Measurements from ENCODE around the gene STEAP1B. TPM values are rescaled to one million over a fixed set of nuclear protein-coding genes. Genes with fewer than 3 reads are reported as not detected.

STEAP1B gene
- polyA plus RNA-seq, 1 experiment: 1.4 TPM

DNA sequence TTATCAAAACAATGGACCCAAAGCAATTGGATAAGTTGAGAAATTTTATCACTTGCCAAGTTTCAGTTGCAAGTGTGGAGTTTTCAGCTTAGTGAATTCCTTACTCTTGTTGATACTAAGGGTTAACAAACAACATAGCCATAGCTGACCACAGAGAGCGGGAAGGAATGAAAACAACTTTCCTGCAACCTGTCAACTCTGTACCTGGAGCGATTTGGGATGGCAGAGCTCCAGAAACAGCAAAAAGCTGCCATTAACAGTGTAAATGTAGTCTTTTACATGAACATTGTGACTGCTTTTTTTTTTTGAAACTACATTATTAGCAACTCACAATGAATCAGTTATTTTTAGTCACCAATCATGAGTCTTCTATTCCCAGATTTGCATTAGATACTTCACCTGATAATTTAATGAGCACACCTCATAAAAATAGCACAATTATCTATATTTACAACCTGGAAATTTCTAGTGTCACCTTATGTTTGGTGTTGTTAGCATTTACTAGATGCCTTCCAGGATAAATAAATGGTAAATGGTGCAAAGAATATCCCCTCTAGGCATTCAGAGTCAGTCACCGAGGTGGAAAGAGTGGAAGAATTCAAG lies 95.5 kb downstream of the STEAP1B start:
- POLR2A ChIA-PET: no interaction called here
- Histone ChIP-seq H3K4me3 (ENCODE audit: low read depth, low read length) (no peak overlapping the region), H3K27me3 (ENCODE audit: control insufficient read depth, insufficient read depth, low read length) (no peaks in the 10 kb centered on the region), H3K36me3 (ENCODE audit: control insufficient read depth, insufficient read depth, low read length) (no peaks in the 10 kb centered on the region)
- TF ChIP-seq, protein P1, sequence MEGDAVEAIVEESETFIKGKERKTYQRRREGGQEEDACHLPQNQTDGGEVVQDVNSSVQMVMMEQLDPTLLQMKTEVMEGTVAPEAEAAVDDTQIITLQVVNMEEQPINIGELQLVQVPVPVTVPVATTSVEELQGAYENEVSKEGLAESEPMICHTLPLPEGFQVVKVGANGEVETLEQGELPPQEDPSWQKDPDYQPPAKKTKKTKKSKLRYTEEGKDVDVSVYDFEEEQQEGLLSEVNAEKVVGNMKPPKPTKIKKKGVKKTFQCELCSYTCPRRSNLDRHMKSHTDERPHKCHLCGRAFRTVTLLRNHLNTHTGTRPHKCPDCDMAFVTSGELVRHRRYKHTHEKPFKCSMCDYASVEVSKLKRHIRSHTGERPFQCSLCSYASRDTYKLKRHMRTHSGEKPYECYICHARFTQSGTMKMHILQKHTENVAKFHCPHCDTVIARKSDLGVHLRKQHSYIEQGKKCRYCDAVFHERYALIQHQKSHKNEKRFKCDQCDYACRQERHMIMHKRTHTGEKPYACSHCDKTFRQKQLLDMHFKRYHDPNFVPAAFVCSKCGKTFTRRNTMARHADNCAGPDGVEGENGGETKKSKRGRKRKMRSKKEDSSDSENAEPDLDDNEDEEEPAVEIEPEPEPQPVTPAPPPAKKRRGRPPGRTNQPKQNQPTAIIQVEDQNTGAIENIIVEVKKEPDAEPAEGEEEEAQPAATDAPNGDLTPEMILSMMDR (IDR thresholded peaks at IDR 0.05; ENCODE audit: insufficient read depth, low read depth, low read length): no peak
- DNase-seq (ENCODE audit: low read depth): no peak
- CTCF ChIA-PET: no interaction called here

DNA sequence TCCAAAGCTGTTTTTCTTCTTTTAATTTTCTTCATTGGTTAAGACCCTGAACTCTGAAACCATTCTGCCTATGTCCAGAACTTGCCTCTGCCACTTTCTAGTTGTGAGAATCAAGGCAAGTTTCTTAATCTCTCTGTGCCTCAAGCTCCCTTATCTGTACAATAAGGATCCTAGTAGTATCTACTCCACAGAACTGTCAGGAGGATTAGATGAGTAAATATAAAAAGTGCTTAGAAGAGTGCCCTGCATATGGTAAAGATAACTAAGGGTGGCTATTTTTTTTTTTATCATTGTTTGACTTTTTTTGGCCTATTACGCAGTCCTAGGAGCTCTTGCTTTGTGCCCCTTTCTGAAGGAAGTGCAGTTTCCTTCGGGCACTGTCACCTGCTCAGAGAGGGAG lies 96.6 kb downstream of the STEAP1B start:
- CTCF ChIA-PET: no interaction called here
- no peaks in the 10 kb centered on the region for H3K36me3 ChIP-seq (ENCODE audit: control insufficient read depth, insufficient read depth, low read length)
- TF ChIP-seq, protein P1 (IDR thresholded peaks at IDR 0.05; ENCODE audit: insufficient read depth, low read depth, low read length): no peak
- H3K27me3 ChIP-seq (ENCODE audit: control insufficient read depth, insufficient read depth, low read length): no peaks in the 10 kb centered on the region
- H3K4me3 ChIP-seq (ENCODE audit: low read depth, low read length): no peak overlapping the region
- no peak for DNase-seq (ENCODE audit: low read depth)
- POLR2A ChIA-PET: no interaction called here

DNA sequence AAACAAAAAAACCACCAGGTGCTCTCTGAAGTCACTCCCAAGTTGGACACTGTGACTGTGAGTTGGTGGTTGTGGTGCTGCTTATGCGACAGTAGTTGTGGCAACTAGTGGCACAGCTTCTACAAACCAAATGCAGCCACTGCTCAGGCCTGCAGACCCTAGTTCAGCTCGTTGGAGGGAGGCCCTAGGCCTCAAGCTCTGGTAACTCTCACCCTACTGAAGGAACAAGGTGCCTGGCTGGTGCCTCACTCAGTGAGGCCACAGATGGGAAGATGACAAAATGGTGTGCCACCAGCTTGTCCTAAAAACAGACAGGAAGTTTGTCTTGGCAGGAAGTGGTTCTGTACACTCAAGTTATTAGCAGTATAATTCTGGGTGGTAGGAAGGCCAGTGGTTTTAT lies 97.7 kb downstream of the STEAP1B start:
- TF ChIP-seq, protein P1 (IDR thresholded peaks at IDR 0.05; ENCODE audit: insufficient read depth, low read depth, low read length): no peak
- CTCF ChIA-PET: no interaction called here
- POLR2A ChIA-PET: no interaction called here
- no peaks in the 10 kb centered on the region for H3K36me3 ChIP-seq (ENCODE audit: control insufficient read depth, insufficient read depth, low read length)
- no peak overlapping the region for H3K4me3 ChIP-seq (ENCODE audit: low read depth, low read length)
- no peaks in the 10 kb centered on the region for H3K27me3 ChIP-seq (ENCODE audit: control insufficient read depth, insufficient read depth, low read length)
- DNase-seq (ENCODE audit: low read depth): no peak

DNA sequence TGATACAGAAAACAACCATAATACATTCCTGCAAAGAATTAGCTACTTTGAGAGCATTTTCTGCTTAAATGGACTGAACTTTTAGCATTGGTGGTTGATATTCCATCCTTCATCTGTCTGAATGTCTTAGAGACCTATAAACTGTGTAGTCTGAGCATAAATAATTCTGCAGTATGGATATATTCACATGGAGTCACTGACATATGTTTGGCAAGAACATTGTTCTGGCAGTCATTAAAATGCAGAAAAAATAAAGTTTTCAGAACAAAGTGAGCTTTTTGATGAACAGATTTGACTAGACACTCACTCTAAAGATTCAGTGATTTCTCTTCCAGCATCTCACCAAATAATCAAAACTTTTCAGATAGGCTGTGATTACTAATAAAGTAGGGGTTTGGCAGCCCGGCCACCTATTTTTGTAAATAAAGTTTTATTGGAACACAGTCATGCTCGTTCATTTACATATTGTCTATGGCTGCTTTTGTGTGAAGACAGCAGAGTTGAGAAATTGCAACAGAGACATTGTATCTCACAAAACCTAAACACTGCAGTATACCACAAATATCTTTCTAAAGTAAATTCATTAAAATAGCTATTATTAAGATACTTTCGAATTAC lies 98.9 kb downstream of the STEAP1B start:
- Histone ChIP-seq H3K27me3 (ENCODE audit: control insufficient read depth, insufficient read depth, low read length) (no peaks in the 10 kb centered on the region), H3K36me3 (ENCODE audit: control insufficient read depth, insufficient read depth, low read length) (no peaks in the 10 kb centered on the region), H3K4me3 (ENCODE audit: low read depth, low read length) (no peak overlapping the region)
- CTCF ChIA-PET: no interaction called here
- no peak for DNase-seq (ENCODE audit: low read depth)
- POLR2A ChIA-PET: no interaction called here
- TF ChIP-seq, protein P1 (IDR thresholded peaks at IDR 0.05; ENCODE audit: insufficient read depth, low read depth, low read length): no peak

DNA sequence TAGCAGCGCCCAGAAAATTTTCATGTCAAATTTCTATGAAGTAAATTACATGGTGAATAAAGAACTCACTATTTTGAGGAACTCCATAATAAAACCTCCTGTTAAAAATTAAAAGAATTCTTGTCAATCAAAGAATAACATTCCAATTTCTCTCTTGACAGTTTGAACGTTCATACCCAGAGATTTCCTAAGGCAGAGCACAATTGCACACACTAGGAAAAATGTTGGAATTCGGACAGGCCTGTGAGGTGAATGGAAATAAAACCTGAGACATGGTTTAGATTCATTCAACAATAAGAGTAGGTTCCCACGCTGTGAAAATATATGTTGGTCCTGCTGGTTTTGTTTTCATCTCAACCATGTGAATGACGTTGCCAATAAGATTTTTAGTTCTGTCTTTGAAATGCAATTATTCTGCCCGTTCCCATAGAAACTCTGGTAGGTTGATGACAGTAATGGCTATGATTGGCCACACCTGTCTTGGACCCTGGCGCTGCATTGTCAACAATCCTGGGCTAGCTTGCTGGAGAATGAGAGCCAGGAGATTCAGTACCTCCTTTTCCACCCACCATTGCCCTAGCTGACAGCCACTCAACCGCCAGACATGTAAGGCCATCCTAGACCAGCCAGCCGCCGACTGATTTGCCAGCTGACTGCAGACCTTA lies 99.7 kb downstream of the STEAP1B start:
- H3K4me3 ChIP-seq (ENCODE audit: low read depth, low read length): no peak overlapping the region
- ChIA-PET POLR2A (no interaction called here), CTCF (no interaction called here)
- no peaks in the 10 kb centered on the region for H3K27me3 ChIP-seq (ENCODE audit: control insufficient read depth, insufficient read depth, low read length)
- H3K36me3 ChIP-seq (ENCODE audit: control insufficient read depth, insufficient read depth, low read length): no peaks in the 10 kb centered on the region
- DNase-seq (ENCODE audit: low read depth): no peak
- TF ChIP-seq, protein P1 (IDR thresholded peaks at IDR 0.05; ENCODE audit: insufficient read depth, low read depth, low read length): no peak

All from BJ (cell line).